Sigmoid colon (tissue), 4 donors: Measurements from ENCODE around the gene LTBP1.

ENCODE experiments used
- POLR2AphosphoS5 ChIP-seq, 4 donors: sonication (generic); formaldehyde crosslinking; IDR thresholded peaks; one replicate each; pipeline ENCODE4 v1.6.1; 2017; ENCODE audit warnings: antibody characterized with exemption in 4 of 4
- TF ChIP-seq, protein P1 (sequence below), 4 experiments: fragments of 450-650 bp in 3 of 4; fragments of 200-600 bp in 1 of 4; IDR thresholded peaks; one replicate each; pipeline ENCODE4 v1.5.1; 2016 to 2019; ENCODE audit warnings: antibody characterized with exemption in 4 of 4, mild to moderate bottlenecking in 3 of 4, moderate library complexity in 2 of 4

DNA sequence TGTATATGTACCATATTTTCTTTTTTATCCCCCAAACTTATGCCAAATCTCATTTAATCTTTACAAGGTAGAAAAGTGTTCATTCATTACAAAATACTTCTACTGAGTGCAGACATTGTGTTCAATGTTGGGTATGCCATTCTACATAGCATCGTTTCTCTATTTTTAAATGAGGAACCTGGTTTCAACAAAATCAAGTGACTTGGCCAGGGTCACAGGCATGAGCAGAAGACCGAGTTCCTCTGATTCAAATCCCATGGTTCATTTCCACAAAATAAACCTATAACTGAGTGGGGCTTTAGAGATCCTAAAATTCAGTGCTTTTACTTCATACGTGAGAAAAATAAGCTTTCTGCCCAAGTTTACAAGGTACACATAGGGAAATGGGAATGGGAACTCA is 448.3 kb downstream of the LTBP1 start:
- TF ChIP-seq, protein P1, sequence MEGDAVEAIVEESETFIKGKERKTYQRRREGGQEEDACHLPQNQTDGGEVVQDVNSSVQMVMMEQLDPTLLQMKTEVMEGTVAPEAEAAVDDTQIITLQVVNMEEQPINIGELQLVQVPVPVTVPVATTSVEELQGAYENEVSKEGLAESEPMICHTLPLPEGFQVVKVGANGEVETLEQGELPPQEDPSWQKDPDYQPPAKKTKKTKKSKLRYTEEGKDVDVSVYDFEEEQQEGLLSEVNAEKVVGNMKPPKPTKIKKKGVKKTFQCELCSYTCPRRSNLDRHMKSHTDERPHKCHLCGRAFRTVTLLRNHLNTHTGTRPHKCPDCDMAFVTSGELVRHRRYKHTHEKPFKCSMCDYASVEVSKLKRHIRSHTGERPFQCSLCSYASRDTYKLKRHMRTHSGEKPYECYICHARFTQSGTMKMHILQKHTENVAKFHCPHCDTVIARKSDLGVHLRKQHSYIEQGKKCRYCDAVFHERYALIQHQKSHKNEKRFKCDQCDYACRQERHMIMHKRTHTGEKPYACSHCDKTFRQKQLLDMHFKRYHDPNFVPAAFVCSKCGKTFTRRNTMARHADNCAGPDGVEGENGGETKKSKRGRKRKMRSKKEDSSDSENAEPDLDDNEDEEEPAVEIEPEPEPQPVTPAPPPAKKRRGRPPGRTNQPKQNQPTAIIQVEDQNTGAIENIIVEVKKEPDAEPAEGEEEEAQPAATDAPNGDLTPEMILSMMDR (IDR thresholded peaks at IDR 0.05): no peak
- TF ChIP-seq POLR2AphosphoS5 (IDR thresholded peaks at IDR 0.05): no peak
